Measurements from ENCODE around the gene WIPF2.
A peak's percentile ranks its signal among the peaks of the same experiment; 100 is the strongest.

WIPF2 gene

GRCh38 chr17:40315678-40316570, 96.8 kb downstream of the WIPF2 start:
- DNase-seq = no peak

DNA sequence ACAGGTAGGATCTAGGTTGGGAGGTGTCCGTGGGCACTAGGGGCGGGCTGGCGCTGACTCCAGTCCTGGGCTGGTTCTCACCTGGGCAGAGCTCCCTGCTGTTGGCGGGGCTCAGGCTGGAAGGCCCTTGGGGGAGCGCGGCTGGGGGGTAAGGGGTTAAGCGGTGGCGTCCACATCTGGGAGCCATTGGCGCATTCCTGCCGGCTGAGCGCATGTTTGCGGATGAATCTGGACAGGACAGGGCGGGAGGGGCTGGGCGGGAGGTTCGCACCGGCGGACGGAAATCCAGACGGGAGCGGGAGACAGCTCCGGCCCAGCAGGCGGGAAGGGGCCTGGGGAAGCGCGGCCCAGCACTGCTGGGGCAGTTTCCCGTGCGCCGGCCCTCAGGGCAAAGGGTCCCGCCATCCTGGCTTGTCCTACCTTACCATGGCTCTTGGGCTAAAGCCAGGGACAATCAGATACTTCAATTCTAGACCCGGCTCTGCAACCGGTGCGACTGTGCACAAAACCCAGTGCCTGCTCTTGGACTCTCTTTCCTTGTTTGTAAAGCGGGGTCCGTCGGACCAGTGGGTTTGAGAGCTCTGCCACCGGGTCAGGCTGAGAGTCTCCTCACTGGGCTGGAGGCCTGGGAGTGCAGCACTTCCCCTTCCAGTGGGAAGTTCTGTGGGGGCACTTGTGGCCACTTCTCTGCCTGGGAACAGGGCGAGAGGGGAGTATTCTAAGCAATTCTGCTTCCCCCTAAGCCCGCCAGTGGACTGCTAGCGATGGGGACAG, 97.7 kb downstream of the WIPF2 start:
- DNase-seq = peak; percentile 84

DNA sequence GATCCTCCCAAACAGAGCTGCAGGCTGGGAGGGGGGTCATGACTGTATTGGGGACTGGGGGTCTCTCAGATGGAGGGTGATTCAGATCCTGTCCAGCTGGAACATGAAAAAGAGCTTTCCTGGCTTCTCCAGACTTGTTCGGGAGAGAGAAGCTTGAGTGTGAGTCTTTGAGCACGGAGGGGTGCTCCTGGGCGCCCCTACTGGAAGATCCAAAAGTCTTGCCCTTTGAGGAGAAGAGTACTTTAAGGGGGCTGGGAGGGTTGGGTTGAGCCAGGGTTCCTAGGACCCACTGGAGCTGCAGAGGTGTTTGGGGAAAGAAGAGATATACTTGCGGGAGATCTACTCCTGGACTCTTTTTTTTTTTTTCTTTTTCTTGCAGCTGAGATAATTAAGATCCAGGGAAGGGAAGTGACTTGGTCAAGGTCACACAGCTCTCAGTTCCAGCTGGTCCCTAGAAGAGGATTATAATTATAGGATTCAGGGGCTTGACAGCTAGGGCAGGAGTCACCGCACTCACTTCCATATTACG, 98.3 kb downstream of the WIPF2 start:
- peak; percentile 74 for DNase-seq

- DNase-seq = peak; percentile 97
Measured at GRCh38 chr17:40317880-40318829, 99.1 kb downstream of the WIPF2 start.

- no peak for DNase-seq
Measured at GRCh38 chr17:40318830-40319391, 99.8 kb downstream of the WIPF2 start.

DNA sequence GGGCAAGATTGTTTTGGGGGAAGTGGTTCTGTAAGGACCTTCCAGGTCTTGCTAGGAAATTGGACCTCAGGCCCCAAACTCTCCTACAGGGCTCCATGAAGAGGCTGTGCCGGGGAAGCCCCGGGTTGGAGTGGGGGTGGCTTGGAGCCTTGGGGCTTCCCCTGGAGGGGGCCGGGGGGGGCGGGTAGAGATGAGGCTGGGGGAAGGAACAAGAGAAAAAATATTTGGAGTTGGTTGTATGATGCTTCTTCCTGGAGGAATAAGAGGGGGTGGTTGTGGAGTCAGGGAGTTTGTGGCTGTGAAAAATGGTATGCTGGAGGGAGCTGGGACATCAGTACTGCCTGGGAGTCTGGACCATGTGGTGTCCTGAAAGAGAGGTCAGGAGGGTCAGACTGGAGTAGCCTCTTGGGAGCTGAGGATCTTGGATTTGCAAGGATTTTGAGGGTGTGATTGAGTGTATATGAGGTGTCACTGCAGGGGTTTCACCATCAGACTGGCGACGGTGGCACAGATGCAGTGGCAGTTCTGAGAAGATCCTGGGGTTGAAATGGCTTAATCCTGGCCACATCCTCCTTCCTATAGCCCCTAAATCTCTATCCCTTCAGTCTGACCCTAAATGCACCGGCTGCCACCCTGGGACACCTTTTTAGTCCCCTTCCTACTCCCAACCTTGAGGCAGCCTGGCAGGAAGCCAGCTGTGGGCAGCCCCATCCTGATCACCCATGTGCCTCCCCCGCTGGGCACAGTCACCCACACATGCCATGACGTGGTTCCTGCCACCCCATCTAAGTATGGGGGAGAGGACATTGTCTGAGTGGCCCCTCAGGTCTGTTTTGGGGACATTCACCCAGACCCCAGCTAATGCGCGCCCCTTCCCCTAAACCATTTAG, 100.8 kb downstream of the WIPF2 start:
- DNase-seq = no peak

- peak; percentile 71 for DNase-seq
Measured at GRCh38 chr17:40320756-40321523, 101.8 kb downstream of the WIPF2 start.

GRCh38 chr17:40321524-40321929, 102.4 kb downstream of the WIPF2 start:
- no peak for DNase-seq

GRCh38 chr17:40321961-40322357, 102.9 kb downstream of the WIPF2 start:
- DNase-seq = no peak

GRCh38 chr17:40322358-40323315, 103.5 kb downstream of the WIPF2 start:
- peak; percentile 78 for DNase-seq

GRCh38 chr17:40323391-40324381, 104.6 kb downstream of the WIPF2 start:
- DNase-seq = peak; percentile 61

DNA sequence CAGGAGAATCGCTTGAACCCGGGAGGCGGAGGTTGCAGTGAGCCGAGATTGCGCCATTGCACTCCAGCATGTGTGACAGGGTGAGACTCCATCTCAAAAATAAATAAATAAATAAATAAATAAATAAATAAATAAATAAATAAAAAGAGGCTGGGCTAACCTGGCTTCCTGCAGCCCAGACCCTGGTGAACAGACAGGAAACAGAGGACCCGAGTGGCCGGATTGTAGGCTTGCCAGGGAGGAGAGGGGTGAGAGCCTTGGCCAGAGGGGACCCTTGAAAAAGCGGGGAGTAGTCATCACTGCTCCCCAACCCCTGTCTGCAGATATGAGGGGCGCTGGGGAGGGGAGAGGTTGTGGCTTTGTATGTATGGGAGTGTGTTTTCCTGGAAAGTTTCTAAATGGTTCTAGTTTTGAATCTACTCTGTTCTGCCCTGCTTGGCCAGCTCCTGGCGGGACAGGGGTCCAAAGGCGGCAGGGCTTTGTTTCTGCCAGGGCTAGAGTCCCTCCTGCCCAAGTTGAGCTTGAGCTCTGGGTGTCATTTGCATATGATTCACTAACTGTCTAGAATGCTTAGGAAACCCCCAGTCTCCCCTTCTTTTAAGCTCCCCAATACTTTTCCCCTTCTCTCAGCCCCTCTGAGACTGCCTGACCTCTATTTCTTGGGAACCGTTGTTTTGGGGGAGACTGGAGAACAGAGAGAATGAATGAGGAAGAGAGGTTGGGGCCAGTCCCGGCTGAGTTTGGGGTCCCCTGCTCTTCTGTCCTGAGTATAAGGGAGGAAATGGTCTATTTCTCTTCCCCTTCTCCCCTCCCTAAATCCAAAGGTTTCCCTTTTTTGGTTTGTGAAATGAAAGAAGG, 106.3 kb downstream of the WIPF2 start:
- no peak for DNase-seq

DNA sequence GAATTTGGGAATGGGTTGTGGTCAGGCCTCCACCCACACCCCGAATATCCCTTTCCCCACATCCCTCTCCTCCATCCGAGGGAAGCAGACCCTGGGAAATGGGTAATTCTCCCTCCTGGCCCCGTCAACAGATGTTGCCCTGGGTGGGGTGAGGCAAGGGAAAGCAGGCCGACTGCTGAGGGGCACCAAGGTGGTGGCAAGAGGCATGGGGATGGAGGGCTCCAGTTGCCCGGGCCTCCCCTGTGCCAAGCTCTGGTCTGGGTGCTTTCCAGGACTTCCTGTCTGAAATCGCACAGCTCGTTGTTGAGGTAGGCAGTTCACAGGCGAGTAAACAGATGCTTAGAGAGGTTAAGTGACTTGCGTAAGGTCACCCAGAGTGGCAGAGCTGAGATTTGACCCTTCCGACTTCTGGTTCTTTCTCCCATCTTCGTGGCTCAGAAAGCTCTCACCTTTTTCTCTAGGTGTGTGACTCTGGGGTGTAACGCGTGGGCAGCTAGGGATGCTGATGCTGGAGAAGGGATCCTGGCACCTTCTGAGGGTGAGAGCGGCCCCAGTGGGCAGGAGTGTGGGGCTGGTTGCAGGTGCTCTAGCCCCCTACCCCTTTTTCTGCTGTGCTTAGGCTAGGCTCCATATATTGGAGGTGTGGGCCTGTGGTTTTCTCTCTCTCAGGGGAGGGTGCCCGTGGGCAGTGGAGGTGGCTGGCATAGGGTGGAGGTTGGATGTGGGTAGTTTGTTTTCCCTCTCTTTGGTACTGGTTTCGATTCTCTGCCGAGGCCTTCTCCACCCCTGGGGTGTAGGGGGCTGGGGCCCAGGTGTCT, 107.1 kb downstream of the WIPF2 start:
- DNase-seq = no peak

- DNase-seq = no peak
Measured at GRCh38 chr17:40326832-40327199, 107.7 kb downstream of the WIPF2 start.

- DNase-seq = no peak
Measured at GRCh38 chr17:40327244-40327729, 108.2 kb downstream of the WIPF2 start.

All from fibroblast of skin of abdomen (primary cell).